ENCODE results near the gene LORICRIN. TPM values are rescaled to one million over a fixed set of nuclear protein-coding genes. Genes with fewer than 3 reads are reported as not detected.

Gene LORICRIN
- total RNA-seq, 1 experiment from 2014 or later: not detected

DNA sequence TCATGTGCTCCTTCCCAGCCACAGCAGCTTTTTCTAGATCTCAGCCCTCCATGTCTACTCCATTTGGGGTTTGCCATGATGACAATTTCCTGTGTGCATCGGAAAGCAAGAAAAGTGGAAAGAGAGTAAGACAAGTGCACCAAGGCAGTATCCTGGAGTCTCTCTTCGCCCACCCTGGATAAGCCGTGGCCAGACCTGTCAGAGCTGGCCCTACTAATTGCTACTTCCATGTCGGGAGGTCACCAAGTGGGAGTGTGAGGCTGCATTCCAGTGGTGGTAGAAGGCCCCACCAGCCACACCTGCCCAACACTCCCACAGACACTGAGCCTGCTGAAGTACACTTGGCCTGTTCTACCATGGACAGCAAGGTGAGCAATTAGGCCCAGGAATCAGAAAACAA lies 14.0 kb upstream of the LORICRIN start:
- Histone ChIP-seq H3K27ac (ENCODE audit: low read length) (no peak overlapping the region), H3K9me3 (ENCODE audit: control insufficient read depth, insufficient read depth, low read depth, low read length) (no peaks in the 10 kb centered on the region), H3K27me3 (ENCODE audit: control insufficient read depth, insufficient read depth, low read length) (peaks cover 6% of the 10 kb centered on the region; the same call in 1 of the 2 replicates), H3K4me1 (ENCODE audit: control insufficient read depth, insufficient read depth, low read length) (no peaks in the 10 kb centered on the region), H3K36me3 (ENCODE audit: control insufficient read depth, insufficient read depth, low read length) (no peaks in the 10 kb centered on the region), H3K4me3 (ENCODE audit: low read depth in 2 of 2, low read length in 2 of 2) (no peak overlapping the region)
- ATAC-seq (no peak), DNase-seq (ENCODE audit: low read depth, low spot score) (no peak)
- BruUV-seq (replicated peaks): no TSS peak
- no peak for TF ChIP-seq POLR2AphosphoS5 (IDR thresholded peaks at IDR 0.05; ENCODE audit: low read depth, low read length)
- TF ChIP-seq, protein P1, sequence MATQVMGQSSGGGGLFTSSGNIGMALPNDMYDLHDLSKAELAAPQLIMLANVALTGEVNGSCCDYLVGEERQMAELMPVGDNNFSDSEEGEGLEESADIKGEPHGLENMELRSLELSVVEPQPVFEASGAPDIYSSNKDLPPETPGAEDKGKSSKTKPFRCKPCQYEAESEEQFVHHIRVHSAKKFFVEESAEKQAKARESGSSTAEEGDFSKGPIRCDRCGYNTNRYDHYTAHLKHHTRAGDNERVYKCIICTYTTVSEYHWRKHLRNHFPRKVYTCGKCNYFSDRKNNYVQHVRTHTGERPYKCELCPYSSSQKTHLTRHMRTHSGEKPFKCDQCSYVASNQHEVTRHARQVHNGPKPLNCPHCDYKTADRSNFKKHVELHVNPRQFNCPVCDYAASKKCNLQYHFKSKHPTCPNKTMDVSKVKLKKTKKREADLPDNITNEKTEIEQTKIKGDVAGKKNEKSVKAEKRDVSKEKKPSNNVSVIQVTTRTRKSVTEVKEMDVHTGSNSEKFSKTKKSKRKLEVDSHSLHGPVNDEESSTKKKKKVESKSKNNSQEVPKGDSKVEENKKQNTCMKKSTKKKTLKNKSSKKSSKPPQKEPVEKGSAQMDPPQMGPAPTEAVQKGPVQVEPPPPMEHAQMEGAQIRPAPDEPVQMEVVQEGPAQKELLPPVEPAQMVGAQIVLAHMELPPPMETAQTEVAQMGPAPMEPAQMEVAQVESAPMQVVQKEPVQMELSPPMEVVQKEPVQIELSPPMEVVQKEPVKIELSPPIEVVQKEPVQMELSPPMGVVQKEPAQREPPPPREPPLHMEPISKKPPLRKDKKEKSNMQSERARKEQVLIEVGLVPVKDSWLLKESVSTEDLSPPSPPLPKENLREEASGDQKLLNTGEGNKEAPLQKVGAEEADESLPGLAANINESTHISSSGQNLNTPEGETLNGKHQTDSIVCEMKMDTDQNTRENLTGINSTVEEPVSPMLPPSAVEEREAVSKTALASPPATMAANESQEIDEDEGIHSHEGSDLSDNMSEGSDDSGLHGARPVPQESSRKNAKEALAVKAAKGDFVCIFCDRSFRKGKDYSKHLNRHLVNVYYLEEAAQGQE (IDR thresholded peaks at IDR 0.05; ENCODE audit: insufficient read depth in 1 of 2, low read depth in 2 of 2, low read length in 1 of 2): no peak
- ChIA-PET CTCF (no interaction called here), POLR2A (no interaction called here)
- intact Hi-C loops (cut with micrococcal nuclease; ENCODE audit: unreplicated experiment) (no loop called here), in situ Hi-C loops (cut with HindIII; ENCODE audit: low pct_unique_long_range_greater_than_20kb, low sequenced_read_pairs) (no loop called here)

- DNase-seq (ENCODE audit: low read depth, low spot score): no peak
- Histone ChIP-seq H3K9me3 (ENCODE audit: control insufficient read depth, insufficient read depth, low read depth, low read length) (no peaks in the 10 kb centered on the region), H3K4me1 (ENCODE audit: control insufficient read depth, insufficient read depth, low read length) (no peaks in the 10 kb centered on the region), H3K27ac (ENCODE audit: low read length) (no peak overlapping the region), H3K27me3 (ENCODE audit: control insufficient read depth, insufficient read depth, low read length) (peaks cover 6% of the 10 kb centered on the region; the same call in 1 of the 2 replicates), H3K36me3 (ENCODE audit: control insufficient read depth, insufficient read depth, low read length) (no peaks in the 10 kb centered on the region), H3K4me3 (ENCODE audit: low read depth in 2 of 2, low read length in 2 of 2) (no peak overlapping the region)
- TF ChIP-seq TCF7L2 (IDR thresholded peaks at IDR 0.05; ENCODE audit: low read depth, low read length): no peak
- TF ChIP-seq CTCF (IDR thresholded peaks at IDR 0.05): no peak
- no peak for TF ChIP-seq SIN3A (IDR thresholded peaks at IDR 0.05; ENCODE audit: borderline replicate concordance, insufficient read depth, low read depth, low read length)
- no peak for TF ChIP-seq POLR2AphosphoS5 (IDR thresholded peaks at IDR 0.05; ENCODE audit: low read depth, low read length)
- TF ChIP-seq, protein P1 (IDR thresholded peaks at IDR 0.05; ENCODE audit: insufficient read depth in 1 of 2, low read depth in 2 of 2, low read length in 1 of 2): no peak
- in situ Hi-C loops (cut with HindIII; ENCODE audit: low pct_unique_long_range_greater_than_20kb, low sequenced_read_pairs) (no loop called here), intact Hi-C loops (cut with micrococcal nuclease; ENCODE audit: unreplicated experiment) (no loop called here)
- CTCF ChIA-PET: no interaction called here
- no TSS peak for BruUV-seq (replicated peaks)
- no peak for ATAC-seq
- POLR2A ChIA-PET: no interaction called here
Observed at GRCh38 chr1:153246018-153246417, 13.5 kb upstream of the LORICRIN start.

All from Panc1 (cell line).